Astrocyte of the cerebellum (primary cell): Measurements from ENCODE around the gene SUFU.

Source experiments
- DNase-seq: peaks from one replicate; pipeline ENCODE4 v3.0.0-alpha.2; 2011; ENCODE audit warnings: low read depth
- H3K4me3 ChIP-seq: 2 replicates; pipeline ENCODE4 v1.5.1; 2011; ENCODE audit warnings: mild to moderate bottlenecking, low read depth, low read length, moderate library complexity
- CTCF ChIP-seq: IDR thresholded peaks from 2 replicates; pipeline ENCODE4 v1.5.1; 2012; ENCODE audit warnings: low read length, low read depth, moderate library complexity, mild to moderate bottlenecking; ENCODE audit errors: missing control alignments
- in situ Hi-C: cut with HindIII; loops from 2 replicates; pipeline ENCODE4 v1.10.0; 2017; ENCODE audit warnings: low sequenced_read_pairs

The SUFU gene

GRCh38 chr10:102554531-102554930 lies 50.8 kb downstream of the SUFU start:
- no peak for TF ChIP-seq CTCF
- in situ Hi-C loops, result no loop called here
- no peak for DNase-seq
- no peak overlapping the region for H3K4me3 ChIP-seq

- no peak for DNase-seq
- no peak overlapping the region for H3K4me3 ChIP-seq
- no peak for TF ChIP-seq CTCF
- in situ Hi-C loops, result no loop called here
Measured at GRCh38 chr10:102555781-102556328, 52.1 kb downstream of the SUFU start.

DNA sequence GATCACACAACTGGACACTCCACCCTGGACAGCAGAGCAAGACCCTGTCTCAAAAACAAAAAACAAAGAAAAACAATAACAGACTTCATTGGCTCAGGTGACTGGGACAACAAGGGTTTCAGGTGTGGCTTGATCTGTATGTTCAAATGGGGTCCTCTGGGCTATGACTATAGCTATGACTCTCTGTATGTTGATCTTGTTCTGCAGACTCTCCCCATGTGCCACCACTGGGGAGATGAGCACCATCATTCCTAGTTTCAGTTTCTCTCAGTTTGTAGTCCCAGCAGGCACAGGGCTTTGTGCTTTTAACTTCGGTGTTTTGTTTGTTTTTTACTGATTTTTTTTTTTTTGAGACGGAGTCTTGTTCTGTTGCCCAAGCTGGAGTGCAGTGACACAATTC lies 53.8 kb downstream of the SUFU start:
- TF ChIP-seq CTCF, result no peak
- no peak for DNase-seq
- in situ Hi-C loops, result no loop called here
- no peak overlapping the region for H3K4me3 ChIP-seq

GRCh38 chr10:102559764-102560163 lies 56.0 kb downstream of the SUFU start:
- H3K4me3 ChIP-seq, result no peak overlapping the region
- TF ChIP-seq CTCF, result no peak
- DNase-seq, result no peak
- in situ Hi-C loops, result no loop called here

- H3K4me3 ChIP-seq, result no peak overlapping the region
- DNase-seq, result no peak
- in situ Hi-C loops, result no loop called here
- TF ChIP-seq CTCF, result no peak
Measured at GRCh38 chr10:102564209-102564834, 60.5 kb downstream of the SUFU start.

- no peak for DNase-seq
- no peak for TF ChIP-seq CTCF
- H3K4me3 ChIP-seq, result no peak overlapping the region
- in situ Hi-C loops, result no loop called here
Measured at GRCh38 chr10:102565793-102566192, 62.0 kb downstream of the SUFU start.
